Glomerular endothelial cell (primary cell): ENCODE results near the gene GRHL1. TPM values are rescaled to one million over a fixed set of nuclear protein-coding genes. Genes with fewer than 3 reads are reported as not detected.

Experiments used
- DNase-seq: peaks from one replicate; pipeline ENCODE4 v3.0.0-alpha.2; 2011; ENCODE audit warnings: low read depth, low spot score; ENCODE audit errors: extremely low read depth
- total RNA-seq: library from RNA; depleted of rRNA; stranded (reverse); fragments of >200 nt; gene quantifications from 2 replicates; pipeline ENCODE4 v1.2.3, GENCODE V29; 2015

GRHL1 gene
- total RNA-seq, 1 donor from 2014 or later = 0.82 TPM

GRCh38 chr2:9971105-9971818, 19.8 kb downstream of the GRHL1 start:
- no peak for DNase-seq

GRCh38 chr2:9971890-9972289, 20.4 kb downstream of the GRHL1 start:
- no peak for DNase-seq

DNA sequence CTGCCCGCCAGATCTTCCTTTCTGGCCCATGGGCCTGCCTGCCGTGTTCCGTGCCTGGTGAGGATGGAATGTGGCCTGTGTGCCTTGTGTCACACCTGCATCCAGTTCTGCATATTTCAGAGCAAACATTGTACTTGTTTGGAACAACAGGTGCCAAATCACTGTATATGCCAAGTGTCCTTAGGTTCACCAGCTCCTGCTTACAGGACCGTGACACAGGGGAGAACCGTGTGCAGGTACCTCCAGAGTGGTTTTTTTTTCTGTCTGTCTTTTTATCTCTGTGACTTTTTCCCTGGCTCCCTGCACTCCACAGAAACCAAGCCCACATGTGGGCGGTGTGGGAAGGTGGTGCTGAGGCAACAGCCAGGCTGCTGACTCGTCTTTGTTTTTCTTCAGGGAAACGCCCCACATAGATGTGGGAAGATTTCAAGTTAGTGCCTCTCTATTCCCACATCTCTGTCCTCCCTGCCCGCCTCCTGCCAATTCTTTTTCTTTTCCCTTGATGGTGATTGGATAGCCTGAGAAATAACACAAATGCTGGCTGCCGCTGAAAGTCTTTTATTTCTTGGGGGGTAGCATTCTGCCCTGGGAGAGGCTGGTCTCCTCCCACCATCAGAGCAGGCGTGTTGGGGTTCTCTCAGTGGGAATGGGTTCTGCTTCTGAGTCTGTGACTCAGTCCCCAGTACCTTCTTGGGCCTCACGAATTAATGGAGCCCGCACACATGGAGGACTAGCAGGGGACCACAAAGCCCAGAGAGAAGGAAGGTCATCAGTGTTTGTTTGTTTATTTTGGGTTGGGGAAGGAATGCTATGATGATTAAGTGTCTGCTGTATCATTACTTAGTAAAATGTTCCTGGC, 21.4 kb downstream of the GRHL1 start:
- no peak for DNase-seq

DNA sequence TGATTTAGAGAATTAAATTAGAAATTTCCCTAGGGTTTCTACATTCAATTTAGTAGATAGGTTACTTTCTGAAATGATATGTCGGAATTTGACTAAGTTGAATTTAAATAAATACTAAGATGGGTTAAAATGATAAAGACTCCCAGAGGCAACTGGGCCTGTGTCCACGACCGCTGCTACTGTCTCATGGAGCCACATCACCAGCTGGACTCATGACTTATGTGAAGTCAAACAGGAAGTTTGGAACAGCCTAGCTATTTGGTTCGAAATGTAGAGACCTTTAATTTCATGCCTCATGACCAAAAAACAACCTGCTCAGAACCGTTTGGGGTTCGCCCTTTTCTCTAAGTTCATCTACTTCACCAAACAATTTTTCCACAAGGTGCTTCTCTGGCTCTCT, 22.2 kb downstream of the GRHL1 start:
- no peak for DNase-seq

DNA sequence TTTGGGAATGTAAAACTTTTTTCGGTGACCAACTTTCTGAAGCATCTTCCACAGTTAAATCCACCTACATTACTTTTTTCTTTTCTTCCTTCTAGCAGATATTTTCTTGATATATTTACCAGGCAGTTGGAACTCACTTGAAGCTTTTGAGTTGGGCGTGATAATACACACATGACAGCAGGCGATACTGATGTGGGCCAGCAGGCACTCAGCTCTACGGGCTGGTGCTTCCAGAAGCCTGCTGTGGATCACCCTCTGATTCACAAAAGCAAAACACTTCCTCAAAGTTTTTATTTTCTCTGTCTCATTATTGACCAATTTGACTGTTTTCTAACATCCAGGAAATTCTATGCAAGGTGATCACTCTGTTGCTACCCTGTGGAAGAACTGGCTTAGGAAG, 22.9 kb downstream of the GRHL1 start:
- DNase-seq = no peak

- DNase-seq = no peak
These were observed 23.8 kb downstream of the GRHL1 start for GRCh38 chr2:9975328-9975727.

- DNase-seq = peak; percentile 94
These were observed 24.4 kb downstream of the GRHL1 start for GRCh38 chr2:9975805-9976447.

- no peak for DNase-seq
These were observed 28.5 kb downstream of the GRHL1 start for GRCh38 chr2:9979977-9980376.

DNA sequence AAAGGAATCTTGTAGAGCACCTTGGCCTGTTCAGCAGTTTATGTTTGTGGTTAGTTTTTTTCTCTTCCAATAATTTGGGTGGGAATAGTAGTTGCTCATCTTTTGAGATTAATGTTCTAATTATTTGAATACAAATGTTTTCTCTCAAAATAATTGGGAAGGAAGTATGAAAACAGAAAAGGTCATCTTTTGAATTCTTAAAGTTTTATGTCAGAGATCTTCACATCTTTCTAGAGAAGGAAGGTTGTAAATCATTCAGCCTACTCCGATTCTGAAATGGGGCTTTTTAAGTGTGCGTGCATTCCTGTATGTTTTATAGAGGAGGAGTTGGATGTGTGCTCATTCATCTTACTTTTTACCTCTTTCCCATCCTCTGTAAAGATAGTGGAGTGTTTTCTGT, 29.0 kb downstream of the GRHL1 start:
- DNase-seq = no peak

GRCh38 chr2:9981655-9982054, 30.2 kb downstream of the GRHL1 start:
- DNase-seq = no peak

GRCh38 chr2:9982248-9982647, 30.8 kb downstream of the GRHL1 start:
- no peak for DNase-seq

DNA sequence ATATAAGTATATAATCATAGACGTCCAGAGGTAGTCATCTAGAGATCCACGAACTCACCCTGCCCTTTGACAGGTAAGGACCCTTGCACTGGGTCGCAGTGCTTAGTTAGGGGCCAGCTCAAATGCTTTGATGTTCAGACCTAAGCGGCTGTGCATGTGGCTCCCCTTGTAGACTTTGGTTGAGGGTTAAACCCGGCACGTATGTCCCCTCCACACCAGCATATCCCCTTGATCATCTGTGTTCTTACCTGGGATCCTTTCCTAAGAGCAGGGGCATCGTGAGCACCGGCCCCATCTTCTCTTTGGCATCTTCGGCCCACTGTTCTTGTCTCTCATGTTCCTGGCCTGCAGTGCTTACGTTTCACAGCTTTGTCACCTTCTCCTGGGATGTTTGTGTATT, 31.4 kb downstream of the GRHL1 start:
- DNase-seq = no peak

GRCh38 chr2:9983401-9984216, 32.1 kb downstream of the GRHL1 start:
- DNase-seq = no peak

DNA sequence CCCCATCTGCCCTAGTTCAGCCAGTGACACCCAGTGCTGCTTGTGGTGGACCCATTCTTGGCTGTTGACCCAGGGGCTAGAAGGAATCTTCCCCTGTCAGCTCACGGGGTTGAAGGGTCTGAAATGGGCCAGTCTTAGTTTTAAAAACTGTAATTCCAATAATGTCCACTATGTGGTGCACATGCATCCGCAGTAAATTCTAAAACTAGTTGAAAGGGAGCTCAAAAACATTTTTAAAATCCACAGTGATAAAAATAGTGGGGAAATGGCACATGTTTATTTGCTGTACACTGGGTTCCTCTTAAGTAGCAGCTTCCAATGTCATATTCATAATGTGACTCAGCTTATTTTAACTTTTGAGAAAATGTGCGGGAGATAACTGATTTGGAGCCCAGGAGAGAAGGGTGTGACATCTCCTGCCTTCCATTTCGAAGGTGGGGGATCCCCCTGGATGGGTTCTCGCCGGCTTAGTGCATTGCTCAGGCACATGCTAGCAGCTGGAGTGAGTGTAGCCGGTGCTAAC, 32.8 kb downstream of the GRHL1 start:
- no peak for DNase-seq

- DNase-seq = no peak
These were observed 33.5 kb downstream of the GRHL1 start for GRCh38 chr2:9984871-9985480.

- no peak for DNase-seq
These were observed 34.2 kb downstream of the GRHL1 start for GRCh38 chr2:9985531-9986328.

GRCh38 chr2:9988320-9988719, 36.8 kb downstream of the GRHL1 start:
- DNase-seq = no peak

DNA sequence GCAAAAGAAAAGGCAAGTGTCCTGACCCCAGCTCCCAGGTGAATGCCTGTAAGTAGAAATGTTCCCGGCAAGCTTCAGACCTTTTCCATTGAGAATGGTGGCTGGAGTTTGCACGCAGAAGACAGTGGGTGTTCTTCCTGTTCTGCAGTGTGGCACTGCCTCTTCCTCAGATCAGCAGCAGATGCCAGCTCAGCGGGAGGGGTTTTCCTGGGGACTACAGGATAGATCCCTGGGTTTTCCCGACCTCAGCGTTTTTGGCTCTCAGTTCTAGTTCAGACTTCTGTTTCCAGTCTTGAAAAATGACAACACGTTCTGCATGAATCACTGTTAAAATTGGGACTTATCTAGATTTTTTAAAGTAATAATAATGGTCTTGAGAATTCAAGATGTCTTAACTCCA, 39.2 kb downstream of the GRHL1 start:
- DNase-seq = no peak

DNA sequence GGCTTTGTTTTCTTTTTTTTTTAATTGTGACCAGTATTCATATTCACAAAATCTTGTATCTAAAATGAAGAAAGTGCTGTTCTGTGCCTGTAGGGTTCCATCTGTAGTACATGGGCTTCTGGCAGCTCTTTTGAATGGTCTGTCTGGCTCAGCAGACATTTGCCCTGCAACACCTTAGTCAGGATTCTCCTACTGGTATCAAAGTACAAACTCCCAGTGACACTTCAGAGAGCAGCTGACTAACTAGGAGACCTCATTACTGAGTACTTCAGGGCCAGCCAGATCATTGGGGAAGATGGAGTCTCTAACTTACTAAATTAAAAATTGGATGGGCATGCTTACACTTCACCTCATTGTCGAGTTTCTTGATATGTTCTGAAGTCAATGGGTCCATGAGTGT, 39.7 kb downstream of the GRHL1 start:
- DNase-seq = no peak
